K562 (cell line): ENCODE results near the gene USPL1. TPM values are rescaled to one million over a fixed set of nuclear protein-coding genes. Genes with fewer than 3 reads are reported as not detected.

ENCODE experiments used
- ATAC-seq: fragments of 200-7000 bp; cut with Tn5 transposase; 3 replicates; pipeline ENCODE4 v1.9.1; 2020; ENCODE audit warnings: moderate library complexity
- BruUV-seq: library from RNA; stranded (reverse); fragments of 400-500 nt; replicated peaks from 2 replicates; lab custom pipeline; 2021; lab: Mats Ljungman, UMichigan
- CTCF ChIA-PET: fragments of 300-600 bp; formaldehyde crosslinking; extraction: SDS; loops from one replicate; lab custom pipeline; 2021; ENCODE audit warnings: low intra/inter-chr PET ratio; lab: Yijun Ruan, JAX
- POLR2A ChIA-PET: fragments of 300-600, 350-650 bp; sonication (Branson Sonifier 250); formaldehyde crosslinking; extraction: SDS; loops from one replicate; lab custom pipeline; 2021; ENCODE audit warnings: antibody characterized with exemption, inconsistent platforms; lab: Yijun Ruan, JAX
- DNase-seq, 4 experiments: peaks; one replicate each; pipeline versions ENCODE4 v3.0.0 to v3.0.0-alpha.2; 2011 to 2018; ENCODE audit warnings: low spot score in 3 of 4, mixed read lengths in 3 of 4; ENCODE audit errors: extremely low read depth in 1 of 4
- FAIRE-seq: peaks from 2 replicates; lab custom pipeline; 2011; peaks lifted over from hg19 to GRCh38; lab: Jason Lieb, UNC
- H2AFZ ChIP-seq: 2 replicates; pipeline ENCODE4 v1.6.0; 2011; ENCODE audit warnings: low read depth, low read length, control low read depth, inconsistent platforms
- H3K27ac ChIP-seq: fragments of 200-600 bp; 3 replicates; pipeline ENCODE4 v1.8.0; 2011; ENCODE audit warnings: low read depth, mild to moderate bottlenecking, control low read depth, inconsistent platforms, low read length, moderate library complexity, mixed read lengths; ENCODE audit errors: extremely low read depth
- H3K27me3 ChIP-seq, 2 experiments: fragments of 300-600 bp in 1 of 2; 2 replicates in 1 of 2; 3 replicates in 1 of 2; pipeline versions ENCODE4 v1.6.0 to v1.8.0; 2011; ENCODE audit warnings: inconsistent platforms in 2 of 2, low read length in 2 of 2, mild to moderate bottlenecking in 1 of 2, mixed read lengths in 1 of 2, moderate library complexity in 1 of 2; ENCODE audit not compliant: control insufficient read depth in 2 of 2, insufficient read depth in 2 of 2
- H3K36me3 ChIP-seq: fragments of 300-600 bp; 3 replicates; pipeline ENCODE4 v1.8.0; 2011; ENCODE audit warnings: mild to moderate bottlenecking, low read length, inconsistent platforms; ENCODE audit not compliant: control insufficient read depth, insufficient read depth
- H3K4me1 ChIP-seq, 2 experiments: fragments of 200-600 bp in 1 of 2; replicated peaks in 1 of 2; 2 replicates in 1 of 2; 3 replicates in 1 of 2; pipeline versions ENCODE4 v1.5.1 to v1.8.0; 2011; ENCODE audit warnings: inconsistent platforms in 2 of 2, low read length in 2 of 2, mild to moderate bottlenecking in 1 of 2, mixed read lengths in 1 of 2, moderate library complexity in 1 of 2; ENCODE audit not compliant: control insufficient read depth in 2 of 2, insufficient read depth in 2 of 2
- H3K4me2 ChIP-seq: 2 replicates; pipeline ENCODE4 v1.6.1; 2011; ENCODE audit warnings: low read length, control low read depth, inconsistent platforms, mixed read lengths; ENCODE audit not compliant: insufficient read depth
- H3K4me3 ChIP-seq: fragments of 200-600 bp; sonication (generic), shearing (Covaris generic); 2 replicates; pipeline ENCODE4 v1.5.1; 2016; ENCODE audit warnings: control low read depth, inconsistent platforms
- H3K79me2 ChIP-seq: fragments of 200-600 bp; 3 replicates; pipeline ENCODE4 v1.8.0; 2011; ENCODE audit warnings: low read length, inconsistent platforms; ENCODE audit not compliant: control insufficient read depth, insufficient read depth
- H3K9ac ChIP-seq, 2 experiments: 2 replicates each; pipeline versions ENCODE4 v1.6.0 to v1.6.1; 2011; ENCODE audit warnings: low read depth in 2 of 2, low read length in 2 of 2, control low read depth in 1 of 2, inconsistent platforms in 1 of 2, mild to moderate bottlenecking in 1 of 2, mixed read lengths in 1 of 2; ENCODE audit not compliant: insufficient read depth in 1 of 2
- H3K9me1 ChIP-seq: one replicate; pipeline ENCODE4 v1.6.0; 2011; ENCODE audit warnings: inconsistent platforms, mild to moderate bottlenecking, low read length, moderate library complexity; ENCODE audit not compliant: control insufficient read depth, insufficient read depth
- H3K9me3 ChIP-seq: replicated peaks from 2 replicates; pipeline ENCODE4 v1.5.1; 2011; ENCODE audit warnings: low read depth, low read length, inconsistent platforms; ENCODE audit not compliant: control insufficient read depth, insufficient read depth
- H4K20me1 ChIP-seq: replicated peaks from 2 replicates; pipeline ENCODE4 v1.6.1; 2011; ENCODE audit warnings: low read length, inconsistent platforms, mixed read lengths; ENCODE audit not compliant: control insufficient read depth, insufficient read depth
- ATF7 ChIP-seq: fragments of 450-650 bp; IDR thresholded peaks from 2 replicates; pipeline ENCODE4 v1.7.1; 2014; ENCODE audit warnings: mild to moderate bottlenecking, moderate library complexity
- CBX5 ChIP-seq: IDR thresholded peaks from 2 replicates; pipeline ENCODE4 v1.6.1; 2014; ENCODE audit warnings: low read depth, borderline replicate concordance
- GTF3C2 ChIP-seq: IDR thresholded peaks from 3 replicates; pipeline ENCODE4 v1.6.1; 2011; ENCODE audit warnings: borderline replicate concordance, mild to moderate bottlenecking, moderate library complexity; ENCODE audit not compliant: insufficient read length; ENCODE audit errors: extremely low read depth
- HMGN3 ChIP-seq: IDR thresholded peaks from 2 replicates; pipeline ENCODE4 v1.6.1; 2011; ENCODE audit warnings: borderline replicate concordance, low read depth, mild to moderate bottlenecking, mixed read lengths, low read length; ENCODE audit not compliant: insufficient read length; ENCODE audit errors: extremely low read depth
- HNRNPLL ChIP-seq: fragments of 200-400 bp; formaldehyde crosslinking; IDR thresholded peaks from 2 replicates; pipeline ENCODE4 v1.6.1; 2017; ENCODE audit warnings: low read length, low read depth, mild to moderate bottlenecking; ENCODE audit not compliant: poor library complexity, severe bottlenecking
- MTF1 ChIP-seq: fragments of 250-450 bp; sonication (Bioruptor Pico); IDR thresholded peaks from 2 replicates; pipeline ENCODE4 v1.9.0; 2021; ENCODE audit warnings: moderate library complexity, mild to moderate bottlenecking, inconsistent platforms, borderline replicate concordance
- PRMT5 ChIP-seq: sonication (generic); formaldehyde crosslinking; IDR thresholded peaks from 2 replicates; pipeline ENCODE4 v1.5.0; 2020; ENCODE audit warnings: missing genetic modification reagents
- SMC3 ChIP-seq: conservative IDR thresholded peaks from 2 replicates; pipeline ENCODE4 v1.6.1; 2011; ENCODE audit warnings: low read depth, low read length, improper control_type of control experiment; ENCODE audit not compliant: insufficient read depth
- SNIP1 ChIP-seq: fragments of 450-650 bp; IDR thresholded peaks from 2 replicates; pipeline ENCODE4 v1.7.1; 2017; ENCODE audit warnings: low read depth, mild to moderate bottlenecking
- ZBTB9 ChIP-seq: fragments of 450-650 bp; formaldehyde crosslinking; IDR thresholded peaks from 2 replicates; pipeline ENCODE4 v1.4.0; 2020; ENCODE audit warnings: mild to moderate bottlenecking, moderate library complexity
- ZNF197 ChIP-seq: fragments of 200-800 bp; sonication (Bioruptor generic); IDR thresholded peaks from 2 replicates; pipeline ENCODE4 v1.6.1; 2016; ENCODE audit warnings: low read depth, missing genetic modification characterization, missing compliant biosample characterization
- WGBS: fragments of 100-300 bp; shearing (Covaris generic); methylation state at CpG from one replicate; pipeline ENCODE4 v1.1.6; 2016; ENCODE audit warnings: low coverage, mixed read lengths; ENCODE audit not compliant: insufficient coverage; ENCODE audit errors: missing lambda C conversion rate; 5-methylcytosine and 5-hydroxymethylcytosine counted together
- in situ Hi-C: fragments of 300-500 bp; cut with MboI; formaldehyde crosslinking; loops from 4 replicates; pipeline ENCODE4 v1.15.0; 2018; ENCODE audit warnings: inconsistent platforms, mixed read lengths
- intact Hi-C: fragments of 100-400 bp; cut with micrococcal nuclease; formaldehyde crosslinking; loops from 2 replicates; pipeline ENCODE4 v1.14.2; 2022
- polyA plus RNA-seq, 8 experiments: library from polyadenylated mRNA; depleted of rRNA in 4 of 8; stranded (reverse) in 5 of 8; unstranded in 3 of 8; fragments of >200 nt; fragmentation: Nextera tagmentation in 2 of 8; fragmentation: Illumina TruSeq in 1 of 8; extraction: Ambion mirVana in 2 of 8; extraction: Trizol in 1 of 8; gene quantifications; 2 replicates each; pipeline versions ENCODE4 v1.2.1 to v1.2.3, GENCODE V29; 2011 to 2014; ENCODE audit warnings: inconsistent platforms in 1 of 8, missing spikeins in 1 of 8
- total RNA-seq, 7 experiments: library from RNA; depleted of rRNA in 6 of 7; stranded (reverse); fragments of >200 nt in 6 of 7; fragmentation: Illumina TruSeq in 2 of 7; extraction: Trizol in 2 of 7; gene quantifications; 2 replicates each; pipeline versions ENCODE4 v1.2.1 to v1.2.3, GENCODE V29; 2011 to 2021; ENCODE audit warnings: low replicate concordance in 1 of 7

The USPL1 gene
- total and polyA plus RNA-seq, 9 of the 15 experiments (the other 6 are each of a cell fraction or from before 2014, with no cell fraction given): 5.5 to 18.0 (median 12.0) TPM

GRCh38 chr13:30620941-30621340 lies 3.2 kb downstream of the USPL1 start:
- Histone ChIP-seq H3K9ac (peak overlapping the region in 1 of 2 experiments; percentile 79; a peak in 1 of 4 replicates), H4K20me1 (no peaks in the 10 kb centered on the region; the same call in 1 of the 2 replicates), H3K4me1 (peaks cover 3 to 5% of the 10 kb centered on the region in 2 experiments; a peak in 3 of 5 replicates), H3K9me3 (no peaks in the 10 kb centered on the region), H3K9me1 (no peaks in the 10 kb centered on the region), H3K27me3 (no peaks in the 10 kb centered on the region), H3K4me3 (no peak overlapping the region), H3K36me3 (peaks cover 40% of the 10 kb centered on the region), H2AFZ (no peak overlapping the region), H3K79me2 (peaks cover 84% of the 10 kb centered on the region), H3K27ac (no peak overlapping the region), H3K4me2 (no peak overlapping the region)
- 64% methylated on average over 3 of the region's 3 CpGs for WGBS
- TF ChIP-seq CBX5: no peak
- TF ChIP-seq SMC3: no peak
- TF ChIP-seq SNIP1: no peak
- TF ChIP-seq PRMT5 (CRISPR knock-in tag): no peak
- no peak for TF ChIP-seq HNRNPLL
- TF ChIP-seq MTF1 (CRISPR knock-in tag): no peak
- no peak for TF ChIP-seq GTF3C2
- TF ChIP-seq HMGN3: no peak
- no peak for TF ChIP-seq ZNF197 (CRISPR knock-in tag)
- no peak for TF ChIP-seq ATF7
- TF ChIP-seq ZBTB9 (CRISPR knock-in tag): no peak
- in situ Hi-C loops: no loop called here
- FAIRE-seq (no peak), DNase-seq (no peak), ATAC-seq (no peak)
- BruUV-seq: no TSS peak
- intact Hi-C loops: no loop called here
- ChIA-PET CTCF (no interaction called here), POLR2A (no interaction called here)
